Right hindlimb (tissue), 1 donor: ENCODE data around the gene HNRNPUL1.
"Not testable (repeated sequence)": the region's sequence is repeated elsewhere in the genome, so short reads cannot be mapped to it uniquely, and the experiment has no call there.

Experiments
- DNase-seq: peaks from one replicate; pipeline ENCODE4 v3.0.0-alpha.2; 2018

HNRNPUL1 gene

DNA sequence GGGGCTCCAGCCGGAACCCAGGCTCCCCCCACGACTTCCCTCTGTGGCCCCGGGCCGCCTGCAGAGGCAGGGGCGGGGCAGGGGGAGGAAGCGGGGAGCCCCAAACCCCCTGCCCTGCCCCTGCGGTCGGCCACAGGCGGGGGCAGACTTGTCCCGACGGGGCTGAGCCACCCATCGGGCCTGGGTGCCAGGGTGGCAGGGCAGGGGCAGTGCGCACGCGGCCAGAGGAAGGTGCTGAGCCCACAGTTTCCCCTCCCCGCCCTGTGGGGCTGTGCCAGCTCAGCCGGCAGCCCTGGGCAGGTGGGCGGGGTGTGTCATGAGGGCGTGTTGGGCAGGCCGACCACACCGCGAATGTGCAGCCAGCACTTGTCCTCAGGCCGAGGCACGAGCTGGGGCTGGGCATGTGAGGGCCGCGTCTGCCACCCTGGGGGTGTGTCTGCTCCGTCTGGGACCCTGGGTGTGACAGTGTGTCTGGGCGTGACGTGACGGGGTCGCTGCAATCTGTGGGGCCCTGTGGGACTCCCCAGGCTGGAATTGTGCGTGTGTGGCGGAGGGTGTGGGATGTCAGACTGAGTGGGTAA lies 63.5 kb downstream of the HNRNPUL1 start:
- DNase-seq = peak; percentile 73

DNA sequence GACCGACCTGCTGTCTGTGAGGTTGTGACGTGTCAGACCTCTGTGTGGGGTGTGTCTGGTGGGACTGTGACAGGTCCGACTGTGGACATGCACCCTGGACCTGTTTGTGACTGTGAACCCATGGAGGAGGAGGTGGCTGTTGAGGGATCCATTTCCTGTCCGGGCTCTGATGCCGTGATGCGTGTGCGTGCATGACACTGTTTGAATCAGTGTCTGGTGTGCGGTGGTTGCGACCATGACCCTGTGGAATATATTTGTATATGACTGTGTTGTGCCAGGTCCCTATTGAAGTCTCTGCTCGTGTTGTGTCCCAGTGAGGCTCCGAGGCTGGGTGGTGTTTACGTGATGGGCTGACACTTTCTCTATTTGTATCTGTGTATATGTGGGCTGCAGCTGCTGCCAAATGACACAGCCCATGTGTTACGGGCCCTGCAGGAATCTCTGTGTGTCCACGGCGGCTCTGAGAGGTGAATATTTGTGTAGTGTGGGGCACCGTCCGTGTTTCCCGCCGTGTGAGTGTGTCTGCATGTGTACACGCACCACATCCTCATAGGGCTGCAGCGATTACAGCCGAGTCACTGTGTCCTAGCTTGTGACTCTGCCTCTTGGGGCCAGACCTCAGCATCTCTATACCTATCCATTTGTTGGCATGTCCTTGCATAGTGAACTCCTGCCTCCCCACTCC lies 64.1 kb downstream of the HNRNPUL1 start:
- DNase-seq = no peak

DNA sequence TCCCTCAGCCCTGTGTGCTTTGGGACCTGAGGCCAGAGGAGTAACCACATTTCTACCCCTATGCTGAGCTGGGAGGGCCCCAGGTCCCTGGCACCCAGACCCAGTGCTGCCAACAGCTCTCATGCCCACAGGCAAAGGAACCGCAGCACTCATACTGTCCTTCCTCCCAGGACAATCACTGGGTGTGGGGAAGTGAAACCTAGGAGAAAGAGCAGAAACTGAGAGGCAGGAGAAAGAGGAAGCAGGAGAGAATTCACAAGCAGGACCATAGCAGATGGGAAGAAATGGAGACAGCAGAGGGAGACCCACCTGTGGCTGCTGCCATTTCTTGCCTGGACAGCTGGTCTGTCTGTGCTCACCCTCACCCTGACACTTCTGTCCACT lies 64.7 kb downstream of the HNRNPUL1 start:
- DNase-seq = no peak

DNA sequence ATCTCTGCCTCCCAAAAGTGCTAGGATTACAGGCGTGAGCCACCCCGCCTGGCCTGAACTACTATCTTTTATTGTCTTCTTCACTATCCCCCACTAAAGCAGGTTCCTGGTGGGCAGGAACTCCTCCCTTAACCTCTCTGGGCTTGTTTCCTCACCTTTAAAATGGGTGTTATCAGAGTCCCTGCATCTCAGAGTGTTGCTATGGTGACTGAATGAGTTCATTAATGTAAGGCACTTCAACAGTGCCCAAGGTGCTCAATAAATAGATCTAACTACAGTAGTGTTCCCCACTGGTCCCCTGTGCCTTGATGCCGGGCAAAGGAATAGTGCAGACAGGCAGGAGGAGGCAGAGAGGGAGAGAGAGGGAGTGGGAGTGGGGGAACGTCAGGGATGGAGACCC lies 66.3 kb downstream of the HNRNPUL1 start:
- no peak for DNase-seq

DNA sequence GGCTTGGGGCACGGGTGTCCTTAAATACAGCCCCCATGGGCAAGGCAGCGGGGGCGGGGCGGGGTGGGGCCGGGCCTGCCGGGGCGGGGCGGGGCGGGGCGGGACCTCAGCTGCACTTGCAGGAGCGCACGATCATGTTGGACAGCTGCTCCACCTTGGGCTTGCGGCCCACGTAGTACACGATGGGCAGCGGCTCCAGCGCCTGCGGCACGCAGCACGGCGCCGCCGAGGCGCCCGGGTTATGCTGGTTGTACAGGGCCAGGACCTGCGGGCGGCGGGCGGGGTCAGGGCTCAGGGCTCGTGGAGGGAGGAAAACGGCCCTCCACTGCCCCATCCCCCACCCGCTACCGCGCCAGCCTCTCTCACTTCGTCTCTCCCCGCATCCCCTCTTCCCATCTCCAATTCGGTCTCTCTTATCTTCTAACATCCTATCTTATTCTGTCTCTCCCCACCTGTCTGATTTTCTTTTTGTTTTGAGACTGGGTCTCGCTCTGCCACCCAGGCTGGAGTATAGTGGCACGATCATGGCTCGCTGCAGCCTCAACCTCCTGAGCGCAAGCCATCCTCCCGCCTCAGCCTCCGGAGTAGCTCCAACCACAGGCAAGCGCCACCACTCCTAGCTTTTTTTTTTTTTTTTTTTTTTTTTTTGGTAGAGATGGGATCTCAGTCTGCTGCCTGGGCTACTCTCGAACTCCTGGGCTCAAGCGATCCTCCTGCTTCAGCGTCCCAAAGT lies 66.9 kb downstream of the HNRNPUL1 start:
- peak; percentile 44 for DNase-seq

DNA sequence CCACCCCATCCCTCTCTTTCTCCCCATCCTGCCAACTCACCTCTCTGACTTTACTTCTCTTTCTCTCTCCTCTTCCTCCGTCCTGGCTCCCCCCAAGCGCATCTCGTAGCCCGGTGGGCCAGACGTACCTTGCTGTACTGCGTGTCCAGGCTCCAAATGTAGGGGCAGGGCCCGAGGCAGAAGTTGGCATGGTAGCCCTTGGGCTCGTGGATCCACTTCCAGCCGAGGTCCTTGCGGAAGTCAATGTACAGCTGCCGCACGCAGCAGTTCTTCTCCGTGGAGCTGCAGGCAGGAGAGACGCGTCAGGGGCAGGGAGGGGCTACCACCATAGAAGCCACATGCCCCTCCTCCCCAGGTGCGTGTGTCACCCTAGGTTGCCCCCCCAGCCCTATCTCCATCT lies 67.8 kb downstream of the HNRNPUL1 start:
- no peak for DNase-seq

DNA sequence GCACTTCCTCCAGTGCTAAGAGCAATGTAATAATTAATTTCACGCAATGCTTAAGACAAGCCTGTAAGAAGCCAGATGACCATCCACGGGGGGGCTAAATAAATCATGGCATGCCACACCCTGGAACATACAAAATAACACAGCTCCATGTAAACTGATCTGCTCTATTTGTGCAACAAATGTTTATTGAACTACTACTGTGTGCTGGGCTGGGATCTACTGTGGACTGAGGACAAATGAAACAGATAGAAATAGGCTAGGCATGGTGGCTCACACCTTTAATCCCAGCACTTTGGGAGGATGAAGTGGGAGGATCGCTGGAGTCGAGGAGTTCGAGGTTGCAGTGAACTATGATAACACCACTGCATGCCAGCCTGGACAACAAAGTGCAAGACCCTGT lies 68.3 kb downstream of the HNRNPUL1 start:
- no peak for DNase-seq

DNA sequence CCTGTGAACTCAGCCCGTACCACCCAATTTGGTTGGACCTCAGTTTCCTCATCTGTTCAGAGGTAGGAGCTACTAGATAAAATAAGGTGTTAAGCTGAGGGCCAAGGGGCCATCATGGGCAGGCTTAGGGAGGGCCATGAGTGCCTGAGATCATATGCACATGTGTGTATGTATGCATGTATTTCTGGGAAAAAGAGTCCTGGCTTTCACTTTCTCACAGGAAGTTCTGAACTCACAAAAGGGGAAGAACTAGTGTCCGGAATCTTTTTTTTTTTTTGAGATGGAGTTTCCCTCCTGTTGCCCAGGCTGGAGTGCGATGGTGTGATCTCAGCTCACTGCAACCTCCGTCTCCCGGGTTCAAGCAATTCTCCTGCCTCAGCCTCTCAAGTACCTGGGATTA lies 70.6 kb downstream of the HNRNPUL1 start:
- DNase-seq = no peak

DNA sequence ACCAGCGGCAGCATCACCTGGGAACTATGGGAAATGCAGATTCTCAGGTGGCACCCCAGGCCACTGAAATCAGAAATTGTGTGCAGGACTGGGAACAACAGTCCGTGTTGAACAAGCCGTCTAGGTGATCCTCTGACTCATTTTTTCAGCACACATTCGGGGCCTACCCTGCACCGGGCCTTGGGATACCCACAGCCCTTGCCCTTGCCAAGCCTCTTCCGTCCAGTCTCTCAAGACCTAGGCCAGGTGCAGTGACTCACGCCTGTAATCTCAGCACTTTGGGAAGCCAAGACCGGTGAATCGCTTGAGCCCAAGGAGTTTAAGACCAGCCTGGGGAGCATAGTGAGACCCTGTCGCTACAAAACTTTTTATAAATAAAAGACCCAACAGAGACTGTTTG lies 71.3 kb downstream of the HNRNPUL1 start:
- DNase-seq = no peak

DNA sequence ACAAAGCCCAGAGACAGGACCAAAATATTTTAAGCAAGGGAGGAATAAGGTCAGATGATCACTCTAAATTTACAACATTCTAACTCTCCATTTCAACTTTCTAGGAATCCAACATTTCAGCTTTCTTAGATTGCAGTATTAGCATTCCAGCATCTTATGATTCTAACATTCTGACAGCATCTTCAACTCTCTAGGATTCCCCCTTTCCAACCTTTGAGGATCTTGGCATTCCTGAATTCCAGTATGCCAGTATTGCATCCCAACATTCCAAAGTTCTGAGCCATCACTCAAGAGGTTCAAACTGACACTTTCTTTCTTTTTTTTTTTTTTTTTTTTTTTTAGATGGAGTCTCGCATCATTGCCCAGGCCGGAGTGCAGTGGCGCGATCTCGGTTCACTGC lies 75.8 kb downstream of the HNRNPUL1 start:
- no peak for DNase-seq

DNA sequence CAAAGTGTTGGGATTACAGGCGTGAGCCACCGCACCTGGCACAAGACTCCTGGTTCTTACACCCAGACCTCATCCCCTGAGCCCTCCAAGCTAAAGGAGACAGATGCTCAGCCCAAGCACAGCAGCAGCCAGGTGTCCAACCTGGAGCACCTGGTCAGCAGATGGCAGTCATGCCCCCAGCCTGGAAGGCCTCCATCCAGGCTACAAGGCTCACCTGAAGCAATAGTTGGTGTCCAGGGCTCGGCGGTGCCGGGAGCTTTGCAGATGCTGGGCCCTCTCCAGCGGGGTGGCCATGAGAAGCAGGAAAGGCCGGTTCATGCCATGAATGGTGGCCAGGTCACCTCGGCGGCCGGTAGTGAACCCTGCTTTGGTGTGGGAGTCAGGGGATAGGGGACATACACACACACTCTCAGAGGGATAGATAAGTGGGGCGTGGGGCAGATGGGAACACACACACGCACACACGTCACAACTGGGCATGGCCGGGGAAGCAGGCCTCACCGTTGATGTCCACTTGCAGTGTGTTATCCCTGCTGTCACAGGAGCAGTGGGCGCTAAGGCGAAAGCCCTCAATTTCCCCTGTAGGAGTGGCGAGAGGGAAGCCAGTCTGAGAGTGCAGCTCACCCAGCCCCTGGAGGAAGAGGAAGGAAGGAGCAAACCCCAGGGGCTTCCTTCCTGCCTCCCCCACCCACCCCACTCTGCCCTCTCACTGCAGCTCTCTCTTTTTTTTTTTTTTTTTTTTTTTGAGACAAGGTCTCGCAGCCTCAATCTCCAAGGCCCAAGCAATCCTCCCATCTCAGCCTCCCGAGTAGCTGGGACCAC lies 77.7 kb downstream of the HNRNPUL1 start:
- DNase-seq = no peak

DNA sequence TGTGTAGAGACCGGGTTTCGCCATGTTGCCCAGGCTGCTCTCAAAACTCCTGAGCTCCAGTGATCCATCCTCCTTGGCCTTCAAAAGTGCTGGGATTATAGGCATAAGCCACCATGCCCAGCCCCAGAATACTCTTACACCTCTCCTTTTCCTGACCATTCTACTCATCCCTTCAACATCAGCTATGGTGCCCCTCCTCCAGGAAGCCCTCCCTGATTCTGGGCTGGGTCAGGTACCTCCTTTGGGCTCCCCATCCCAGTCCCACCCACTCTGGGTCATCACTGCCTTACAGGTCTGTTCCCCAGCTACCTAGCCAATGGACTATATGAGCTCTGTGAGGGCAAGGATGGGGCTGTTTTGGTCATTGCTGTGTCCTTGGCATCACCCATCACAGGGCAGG lies 80.0 kb downstream of the HNRNPUL1 start:
- no peak for DNase-seq

DNA sequence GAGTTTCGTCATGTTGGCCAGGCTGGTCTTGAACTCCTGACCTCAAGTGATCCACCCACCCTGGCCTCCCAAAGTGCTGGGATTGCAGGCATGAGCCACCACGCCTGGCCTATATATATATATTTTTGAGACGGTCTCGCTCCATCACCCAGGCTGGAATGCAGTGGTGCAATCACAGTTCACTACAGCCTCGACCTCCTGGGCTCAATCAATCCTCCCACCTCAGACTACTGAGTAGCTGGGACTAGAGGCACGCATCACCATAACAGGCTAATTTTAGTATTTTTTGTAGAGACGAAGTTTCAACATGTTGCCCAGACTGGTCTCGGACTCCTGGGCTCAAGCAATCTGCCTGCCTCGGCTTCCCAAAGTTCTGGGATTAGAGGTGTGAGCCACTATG lies 82.7 kb downstream of the HNRNPUL1 start:
- DNase-seq = not testable (repeated sequence)

DNA sequence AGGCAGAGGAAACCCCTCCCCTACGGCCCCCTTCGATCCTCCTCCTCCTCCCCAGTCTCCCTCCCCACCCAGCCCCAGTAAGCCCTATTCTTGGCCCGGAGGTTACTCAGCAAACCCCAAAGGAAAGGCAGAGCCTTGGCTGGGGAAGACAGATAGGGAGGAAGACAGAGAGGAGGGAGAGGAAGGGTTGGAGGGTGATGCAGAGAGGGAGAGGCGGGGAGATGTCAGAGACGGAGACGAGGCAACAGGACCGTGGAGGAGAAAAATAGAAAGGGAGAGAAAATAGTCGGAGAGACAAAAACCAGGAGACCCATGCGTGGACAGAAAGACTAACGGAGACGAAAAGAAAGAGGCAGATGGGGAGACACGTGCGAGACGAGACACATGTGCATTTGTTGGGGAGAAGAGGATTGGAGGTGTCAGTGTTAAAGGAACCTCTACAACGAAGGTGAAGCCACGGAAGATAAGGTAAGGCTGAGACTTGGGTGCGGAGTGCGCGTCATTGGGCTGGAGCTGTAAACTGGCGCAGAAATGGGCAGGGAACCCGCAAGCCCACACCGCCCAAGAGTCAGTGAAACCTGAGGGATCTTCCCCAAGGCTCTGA lies 86.7 kb downstream of the HNRNPUL1 start:
- DNase-seq = no peak

DNA sequence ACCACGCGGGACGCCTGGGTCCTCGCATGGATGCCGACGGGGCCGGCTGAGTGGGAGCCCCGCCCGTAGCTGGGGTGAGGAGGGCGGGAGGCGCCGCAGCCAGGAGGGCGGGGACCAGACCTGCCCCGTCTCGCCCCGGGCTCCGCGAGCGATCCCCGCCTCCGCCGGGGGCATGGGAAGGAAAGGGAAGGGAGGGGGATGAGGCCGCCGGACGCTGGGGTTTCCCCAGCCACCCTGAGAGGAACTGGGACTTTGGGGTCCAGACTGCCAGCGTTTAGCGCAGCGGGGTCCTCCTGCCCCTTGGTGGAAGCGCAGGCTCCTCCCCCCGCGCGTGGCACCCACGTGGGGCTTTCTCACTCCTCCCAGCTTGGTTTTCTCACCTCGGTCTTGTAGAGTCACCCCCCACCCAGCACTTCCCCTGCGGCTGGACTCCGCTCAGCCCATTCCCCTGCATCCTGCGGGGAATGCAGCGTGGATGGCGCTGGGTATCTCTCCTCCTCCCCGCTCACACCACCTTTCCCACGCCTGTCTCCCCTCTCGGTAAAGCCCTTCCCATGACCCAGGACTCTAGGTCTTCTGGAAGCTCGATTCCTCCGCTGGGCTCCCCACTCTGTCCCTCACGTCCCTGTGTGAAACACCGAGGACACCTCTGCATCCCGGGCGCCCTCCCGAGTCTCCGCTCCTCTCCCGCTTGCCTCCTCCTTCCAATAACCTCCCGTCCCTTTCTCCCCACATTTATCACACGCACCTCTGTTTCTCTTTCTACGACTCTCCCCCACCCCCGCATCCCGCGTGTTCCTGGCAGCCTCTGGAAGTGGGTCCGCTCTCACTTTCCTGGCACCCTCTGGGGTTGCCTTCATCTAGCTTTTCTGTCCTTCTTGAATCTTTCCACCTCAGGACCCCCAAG lies 87.4 kb downstream of the HNRNPUL1 start:
- DNase-seq = peak; percentile 57

DNA sequence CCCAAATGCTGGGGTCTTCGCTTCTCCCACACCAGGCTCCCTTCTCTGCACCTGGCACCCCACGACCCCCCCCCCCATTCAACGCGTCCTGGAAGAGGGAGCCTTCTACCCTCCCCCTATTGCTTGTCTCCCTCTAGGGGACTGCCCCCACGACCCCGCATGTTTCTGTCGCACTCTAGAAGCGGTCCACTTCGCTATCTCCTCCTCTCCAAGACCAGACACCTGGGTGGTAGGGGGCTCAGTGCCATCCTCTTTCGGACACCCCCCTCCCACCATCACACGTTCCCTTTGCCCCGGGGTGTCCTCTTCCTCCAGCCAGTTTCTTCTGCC lies 88.1 kb downstream of the HNRNPUL1 start:
- DNase-seq = no peak

DNA sequence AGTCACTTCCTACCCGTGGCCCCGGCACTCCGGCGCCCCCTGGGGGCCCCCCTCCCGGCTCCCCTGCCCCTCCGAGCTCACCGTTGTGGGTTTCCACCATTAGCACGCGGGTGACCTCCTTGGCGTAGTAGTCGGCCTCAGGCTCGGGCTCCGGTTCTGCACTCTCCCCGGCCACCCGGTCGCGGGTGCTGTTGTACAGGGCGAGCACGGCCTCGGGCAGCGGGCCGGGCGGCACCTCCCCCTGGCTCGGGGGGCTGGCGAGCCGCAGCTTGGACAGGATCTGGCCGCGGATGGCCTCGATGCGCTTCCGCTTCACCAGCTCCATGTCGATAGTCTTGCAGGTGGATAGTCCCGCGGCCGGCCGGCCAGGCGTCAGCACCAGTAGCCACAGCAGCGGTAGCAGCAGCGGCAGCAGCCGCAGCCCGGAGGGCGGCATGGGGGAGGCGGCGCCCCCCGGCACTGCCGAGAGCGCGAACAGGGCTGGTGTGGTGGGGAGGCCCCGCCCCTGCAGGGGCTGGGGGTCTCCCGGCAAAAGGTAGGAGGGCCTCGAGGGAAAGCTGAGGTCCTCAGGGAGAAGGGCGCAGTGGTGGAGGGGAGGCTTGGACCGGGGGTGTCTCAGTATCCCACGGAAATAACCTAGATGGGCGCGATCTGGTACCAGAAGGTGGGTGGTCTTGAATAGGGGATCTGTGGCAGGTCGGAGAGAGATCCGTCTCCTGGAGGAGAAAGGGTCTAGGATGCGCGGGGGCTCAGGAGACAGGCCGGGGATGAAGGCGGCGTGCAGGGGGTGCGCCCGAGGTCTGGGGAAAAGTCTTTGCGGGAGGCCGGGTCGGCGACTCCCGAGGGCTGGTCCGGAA lies 88.7 kb downstream of the HNRNPUL1 start:
- DNase-seq = peak; percentile 58

DNA sequence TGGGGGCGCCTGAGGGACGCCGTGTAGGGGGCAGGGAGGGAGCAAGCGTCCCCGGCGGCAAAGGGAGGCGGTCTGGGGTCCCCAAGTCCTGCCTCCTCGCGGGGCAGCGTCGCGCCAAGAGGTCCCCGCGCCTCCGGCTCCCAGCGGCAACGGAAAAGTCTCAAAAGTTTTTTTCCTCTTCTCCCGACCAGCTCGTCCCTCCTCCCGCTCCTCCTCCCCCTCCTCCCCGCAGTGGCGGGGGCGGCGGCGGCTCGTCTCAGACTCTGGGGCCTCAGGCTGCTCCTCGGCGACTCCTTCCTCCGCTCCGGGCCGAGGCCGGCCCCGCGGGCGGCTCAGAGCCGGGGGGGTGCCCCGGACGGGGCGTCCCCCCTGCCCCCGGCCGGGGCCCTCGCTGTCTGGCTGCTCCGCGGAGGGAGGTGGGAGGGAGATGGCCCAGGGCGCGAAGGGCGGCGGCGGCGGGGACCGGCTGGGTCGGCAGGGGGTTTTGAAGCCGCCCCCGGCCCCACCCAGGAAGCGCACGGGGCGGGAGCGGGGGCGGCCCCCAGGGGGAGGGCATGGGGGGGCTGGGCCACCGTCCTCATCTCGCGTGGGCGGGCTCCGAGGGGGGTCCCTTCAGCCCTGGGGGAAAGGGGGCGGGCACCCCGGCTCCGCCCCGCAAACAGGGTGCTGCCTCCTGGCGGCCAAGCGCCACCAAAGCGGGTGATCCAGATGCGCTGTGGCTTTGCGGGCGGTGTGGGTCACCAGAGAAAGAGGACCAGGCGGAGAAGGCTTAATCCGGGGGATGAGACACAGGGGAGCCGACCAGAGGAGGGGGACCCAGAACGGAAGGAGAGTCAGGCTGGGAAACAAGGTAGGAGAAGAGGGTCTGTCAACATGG lies 89.5 kb downstream of the HNRNPUL1 start, which contains the start of gene TGFB1:
Gene TGFB1, minus strand, starts transcription at position 457 of the 877 bp plus-strand sequence. CDS start 878 bp downstream, outside the sequence.
- DNase-seq = peak; percentile 85

DNA sequence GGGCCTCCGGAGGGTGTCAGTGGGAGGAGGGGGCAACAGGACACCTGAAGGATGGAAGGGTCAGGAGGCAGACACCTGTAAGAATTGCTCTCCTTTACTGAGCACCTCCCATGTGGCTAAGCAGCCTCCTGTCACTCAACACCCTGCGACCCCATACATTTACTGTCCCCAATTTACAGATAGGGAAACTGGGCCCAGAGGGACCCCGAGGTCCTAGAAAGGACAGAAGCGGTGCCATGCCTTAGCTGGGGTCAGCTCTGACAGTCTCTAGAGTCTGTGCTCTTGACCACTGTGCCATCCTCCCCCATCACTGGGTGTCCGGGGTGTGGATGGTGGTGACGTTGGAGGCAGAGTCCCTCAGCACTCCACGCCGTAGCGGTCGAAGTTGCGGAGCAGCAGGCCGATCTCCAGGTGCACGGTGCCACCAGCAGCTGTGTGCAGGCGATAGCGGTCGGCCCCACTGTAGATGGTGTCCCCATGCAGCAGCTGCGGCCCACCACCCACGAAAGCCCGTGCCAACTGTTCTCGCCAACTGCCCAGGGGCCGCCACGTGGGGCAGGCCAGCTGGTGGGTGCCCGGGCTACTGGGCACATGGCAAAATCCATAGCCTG lies 90.3 kb downstream of the HNRNPUL1 start:
- peak; percentile 45 for DNase-seq
